ENCODE results near the gene BICD1. TPM values are rescaled to one million over a fixed set of nuclear protein-coding genes. Genes with fewer than 3 reads are reported as not detected.

Gene BICD1
- total RNA-seq, 1 donor from 2014 or later: 87.9 TPM

DNA sequence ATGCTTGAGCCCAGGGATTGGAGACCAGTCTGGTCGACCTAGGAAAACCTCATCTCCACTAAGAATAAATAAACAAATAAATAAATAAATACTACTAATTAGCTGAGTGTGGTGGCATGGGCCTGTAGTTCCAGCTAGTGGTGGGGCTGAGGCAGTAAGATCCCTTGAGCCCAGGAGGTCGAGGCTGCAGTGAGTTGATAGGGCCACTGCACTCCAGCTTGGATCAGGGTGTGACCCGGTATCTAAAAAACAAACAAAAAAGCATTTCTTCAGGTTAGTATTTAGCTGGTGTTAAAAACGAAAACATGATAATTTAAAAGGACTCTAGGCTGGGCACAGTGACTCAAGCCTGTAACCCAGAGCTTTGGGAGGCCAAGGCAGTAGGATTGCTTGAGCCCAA, 291.5 kb downstream of the BICD1 start:
- Mint-ChIP-seq H3K9me3 (ENCODE audit: unreplicated experiment) (no peaks in the 10 kb centered on the region), H3K27ac (ENCODE audit: unreplicated experiment) (no peak overlapping the region), H3K27me3 (ENCODE audit: unreplicated experiment) (no peaks in the 10 kb centered on the region), H3K4me3 (ENCODE audit: unreplicated experiment) (no peak overlapping the region), H3K36me3 (ENCODE audit: low read depth, unreplicated experiment) (peaks cover 6% of the 10 kb centered on the region), H3K4me1 (ENCODE audit: unreplicated experiment) (peaks cover 9% of the 10 kb centered on the region)
- TF ChIP-seq, protein P1, sequence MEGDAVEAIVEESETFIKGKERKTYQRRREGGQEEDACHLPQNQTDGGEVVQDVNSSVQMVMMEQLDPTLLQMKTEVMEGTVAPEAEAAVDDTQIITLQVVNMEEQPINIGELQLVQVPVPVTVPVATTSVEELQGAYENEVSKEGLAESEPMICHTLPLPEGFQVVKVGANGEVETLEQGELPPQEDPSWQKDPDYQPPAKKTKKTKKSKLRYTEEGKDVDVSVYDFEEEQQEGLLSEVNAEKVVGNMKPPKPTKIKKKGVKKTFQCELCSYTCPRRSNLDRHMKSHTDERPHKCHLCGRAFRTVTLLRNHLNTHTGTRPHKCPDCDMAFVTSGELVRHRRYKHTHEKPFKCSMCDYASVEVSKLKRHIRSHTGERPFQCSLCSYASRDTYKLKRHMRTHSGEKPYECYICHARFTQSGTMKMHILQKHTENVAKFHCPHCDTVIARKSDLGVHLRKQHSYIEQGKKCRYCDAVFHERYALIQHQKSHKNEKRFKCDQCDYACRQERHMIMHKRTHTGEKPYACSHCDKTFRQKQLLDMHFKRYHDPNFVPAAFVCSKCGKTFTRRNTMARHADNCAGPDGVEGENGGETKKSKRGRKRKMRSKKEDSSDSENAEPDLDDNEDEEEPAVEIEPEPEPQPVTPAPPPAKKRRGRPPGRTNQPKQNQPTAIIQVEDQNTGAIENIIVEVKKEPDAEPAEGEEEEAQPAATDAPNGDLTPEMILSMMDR (IDR thresholded peaks at IDR 0.05; ENCODE audit: unreplicated experiment): no peak
- no peak for DNase-seq (ENCODE audit: low spot score)

DNA sequence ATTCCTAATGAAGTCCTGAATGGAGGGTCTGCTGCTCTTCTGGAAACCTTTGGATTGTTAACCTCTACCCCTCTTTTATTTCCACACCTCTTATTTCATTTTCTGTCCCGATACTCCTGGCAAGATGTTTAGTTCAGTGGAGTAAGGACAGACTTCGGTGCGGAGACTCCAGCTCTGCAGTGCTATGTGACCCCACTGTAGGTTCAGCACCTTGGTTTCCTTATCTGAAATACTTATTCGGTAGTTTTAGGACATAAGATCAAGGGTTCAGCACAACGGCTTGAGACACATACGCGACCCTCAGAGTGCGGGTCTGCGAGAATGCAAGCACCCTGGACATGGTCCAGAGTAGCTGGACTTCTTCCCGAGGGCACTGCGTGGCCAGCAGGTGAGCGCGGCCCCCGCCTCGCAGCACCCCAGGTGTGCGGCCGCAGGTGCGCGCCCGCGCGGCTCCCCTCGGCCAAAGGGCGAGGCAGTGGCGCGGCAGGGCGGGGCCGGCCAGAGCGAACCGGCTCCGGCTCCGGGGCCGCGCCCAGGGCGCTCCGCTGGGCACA, 292.2 kb downstream of the BICD1 start:
- Mint-ChIP-seq H3K4me3 (ENCODE audit: unreplicated experiment) (peak overlapping the region; percentile 82), H3K36me3 (ENCODE audit: low read depth, unreplicated experiment) (peaks cover 6% of the 10 kb centered on the region), H3K9me3 (ENCODE audit: unreplicated experiment) (no peaks in the 10 kb centered on the region), H3K27me3 (ENCODE audit: unreplicated experiment) (no peaks in the 10 kb centered on the region), H3K4me1 (ENCODE audit: unreplicated experiment) (peaks cover 9% of the 10 kb centered on the region), H3K27ac (ENCODE audit: unreplicated experiment) (no peak overlapping the region)
- TF ChIP-seq, protein P1 (IDR thresholded peaks at IDR 0.05; ENCODE audit: unreplicated experiment): no peak
- no peak for DNase-seq (ENCODE audit: low spot score)

DNA sequence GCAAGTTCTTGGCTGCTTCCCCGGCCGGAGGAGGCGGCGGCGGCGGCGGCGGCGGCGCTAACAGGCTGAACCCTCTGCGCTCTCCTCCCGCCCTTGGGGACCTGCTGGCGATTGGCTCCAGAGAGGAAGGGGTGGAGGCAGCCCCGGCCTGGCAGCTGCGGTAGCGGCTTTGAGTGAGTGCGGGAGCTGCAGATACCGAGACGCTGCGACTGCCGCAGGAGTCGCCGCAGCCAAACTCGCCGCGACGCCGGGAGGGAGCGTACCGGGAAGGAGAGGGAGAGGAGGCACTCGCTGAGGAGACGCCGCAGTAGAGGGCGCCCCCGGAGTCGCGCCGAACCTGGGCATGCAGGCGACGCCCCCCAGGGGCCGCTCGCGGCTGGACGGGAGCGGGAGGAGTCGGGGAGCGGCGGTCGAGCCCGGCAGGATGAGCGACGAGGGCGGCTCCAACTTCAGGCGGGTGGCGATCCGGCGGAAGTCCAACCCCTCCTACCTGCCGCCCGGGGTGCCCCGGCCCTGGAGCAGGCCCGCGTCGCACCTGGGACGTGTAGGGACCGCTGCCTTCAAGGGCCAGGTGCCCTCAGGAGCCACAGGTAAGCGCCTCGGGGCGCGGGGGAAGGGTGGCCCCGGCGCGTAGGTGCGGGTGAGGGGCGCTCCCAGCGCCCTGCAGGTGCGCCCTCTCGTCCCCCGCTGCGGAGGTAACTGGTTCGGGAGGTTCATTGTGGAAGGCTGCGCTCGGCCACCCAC, 292.9 kb downstream of the BICD1 start, which contains the start of gene FGD4:
Gene FGD4, plus strand, starts transcription at position 189 of the 744 bp plus-strand sequence.
- Mint-ChIP-seq H3K36me3 (ENCODE audit: low read depth, unreplicated experiment) (peaks cover 6% of the 10 kb centered on the region), H3K27me3 (ENCODE audit: unreplicated experiment) (no peaks in the 10 kb centered on the region), H3K4me1 (ENCODE audit: unreplicated experiment) (peaks cover 9% of the 10 kb centered on the region), H3K9me3 (ENCODE audit: unreplicated experiment) (no peaks in the 10 kb centered on the region), H3K27ac (ENCODE audit: unreplicated experiment) (peak within 1 kb of the TSS; percentile 36), H3K4me3 (ENCODE audit: unreplicated experiment) (peak within 1 kb of the TSS; percentile 93)
- peak; percentile 81 for DNase-seq (ENCODE audit: low spot score)
- TF ChIP-seq, protein P1 (IDR thresholded peaks at IDR 0.05; ENCODE audit: unreplicated experiment): peak; percentile 43

DNA sequence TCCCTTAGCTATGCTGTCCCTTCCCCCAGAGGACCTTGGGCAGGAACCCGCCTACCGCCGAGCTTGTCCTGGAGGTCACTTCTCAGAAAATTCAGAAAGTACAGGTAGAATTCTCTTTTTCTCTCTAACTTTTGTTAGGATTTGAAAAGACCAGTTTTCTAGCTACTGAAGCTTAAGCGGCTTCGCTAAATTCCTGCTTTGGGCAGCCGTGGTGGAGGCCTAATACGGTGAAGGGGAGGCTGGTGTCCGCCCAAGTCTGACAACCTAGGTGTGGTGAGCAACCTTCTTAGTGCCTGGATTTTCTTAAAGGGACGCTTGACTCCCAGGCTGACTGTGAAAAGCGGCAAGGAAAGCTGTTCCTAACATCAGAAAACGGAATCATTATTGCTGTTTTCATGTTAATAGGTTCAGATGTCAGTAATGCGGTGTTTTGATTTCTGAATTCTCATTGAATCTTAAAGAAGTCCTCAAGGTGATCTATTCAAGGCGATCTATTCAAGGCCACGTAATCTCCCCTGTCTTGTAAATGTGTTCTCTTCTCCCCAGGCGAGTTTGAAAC, 293.5 kb downstream of the BICD1 start:
- Mint-ChIP-seq H3K4me1 (ENCODE audit: unreplicated experiment) (peaks cover 9% of the 10 kb centered on the region), H3K9me3 (ENCODE audit: unreplicated experiment) (no peaks in the 10 kb centered on the region), H3K4me3 (ENCODE audit: unreplicated experiment) (peak overlapping the region; percentile 90), H3K27ac (ENCODE audit: unreplicated experiment) (peak overlapping the region; percentile 59), H3K36me3 (ENCODE audit: low read depth, unreplicated experiment) (peaks cover 6% of the 10 kb centered on the region), H3K27me3 (ENCODE audit: unreplicated experiment) (no peaks in the 10 kb centered on the region)
- TF ChIP-seq, protein P1 (IDR thresholded peaks at IDR 0.05; ENCODE audit: unreplicated experiment): no peak
- DNase-seq (ENCODE audit: low spot score): peak; percentile 15

DNA sequence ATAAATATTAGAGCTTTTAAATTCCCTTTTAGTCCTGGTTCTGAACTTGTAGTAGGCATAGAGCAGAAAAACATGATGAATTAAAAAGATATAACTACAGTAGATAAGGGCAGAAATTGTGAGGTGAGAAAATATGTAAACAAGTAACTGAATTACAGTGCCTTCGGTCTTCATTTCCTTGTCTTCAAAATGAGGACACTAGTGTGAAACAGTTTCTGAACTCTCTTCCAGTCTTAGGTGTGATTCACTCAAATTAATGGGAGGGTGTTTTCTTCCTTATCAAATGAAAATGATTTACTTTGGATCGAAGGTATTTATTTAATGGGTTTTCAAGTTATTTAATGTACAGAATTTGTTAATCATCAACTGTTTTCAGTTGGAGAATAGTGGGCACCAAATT, 294.2 kb downstream of the BICD1 start:
- TF ChIP-seq, protein P1 (IDR thresholded peaks at IDR 0.05; ENCODE audit: unreplicated experiment): no peak
- Mint-ChIP-seq H3K27me3 (ENCODE audit: unreplicated experiment) (no peaks in the 10 kb centered on the region), H3K36me3 (ENCODE audit: low read depth, unreplicated experiment) (peaks cover 6% of the 10 kb centered on the region), H3K4me3 (ENCODE audit: unreplicated experiment) (peak overlapping the region; percentile 90), H3K27ac (ENCODE audit: unreplicated experiment) (peak overlapping the region; percentile 59), H3K9me3 (ENCODE audit: unreplicated experiment) (no peaks in the 10 kb centered on the region), H3K4me1 (ENCODE audit: unreplicated experiment) (peaks cover 9% of the 10 kb centered on the region)
- DNase-seq (ENCODE audit: low spot score): no peak

All from endothelial cell (in vitro differentiated cells).